Natural killer cell (primary cell): ENCODE measurements around the gene IGSF9. TPM values are rescaled to one million over a fixed set of nuclear protein-coding genes. Genes with fewer than 3 reads are reported as not detected.

Experiments
- total RNA-seq, 4 donors: library from RNA; stranded (reverse); fragments of 120-200 nt in 1 of 4; gene quantifications; one replicate each; pipeline versions ENCODE4 v1.2.3 to v1.2.4, GENCODE V29; 2013 to 2022

IGSF9 gene
- total RNA-seq, 3 donors from 2014 or later (not counting 1 experiment from before 2014, with no cell fraction given), result not detected

Other genes starting within 250 kb of the IGSF9 start
- gene CRP, start 231.0 kb downstream of the IGSF9 start, total RNA-seq, result not detected
- 10 to 100 TPM; 18.6 to 22.1 (median 21.1) TPM for gene DUSP23, start 164.7 kb downstream of the IGSF9 start, total RNA-seq
- gene FCRL6, start 143.3 kb downstream of the IGSF9 start, total RNA-seq, result 100 to 1,000 TPM; 138 to 309 (median 298) TPM
- 1 to 10 TPM in 2 of 3 donors, under 1 TPM in 1; 0.64 to 4.4 (median 2.8) TPM for gene SLAMF8, start 118.7 kb downstream of the IGSF9 start, total RNA-seq
- gene VSIG8, start 83.0 kb downstream of the IGSF9 start, total RNA-seq, result not detected
- gene CFAP45, start 45.4 kb downstream of the IGSF9 start, total RNA-seq, result 1 to 10 TPM; 1.3 to 5.0 (median 1.6) TPM
- 100 to 1,000 TPM; 344 to 394 (median 358) TPM for gene TAGLN2, start 20.1 kb downstream of the IGSF9 start, total RNA-seq
- not detected for gene SLAMF9, start 8.6 kb upstream of the IGSF9 start, total RNA-seq
- gene PIGM, start 86.4 kb upstream of the IGSF9 start, total RNA-seq, result 1 to 10 TPM; 3.8 to 5.1 (median 3.9) TPM
- gene KCNJ10, start 124.5 kb upstream of the IGSF9 start, total RNA-seq, result not detected
- not detected for gene KCNJ9, start 135.9 kb upstream of the IGSF9 start, total RNA-seq
- 10 to 100 TPM; 26.3 to 35.3 (median 32.1) TPM for gene IGSF8, start 153.0 kb upstream of the IGSF9 start, total RNA-seq
- not detected for gene ATP1A2, start 170.1 kb upstream of the IGSF9 start, total RNA-seq
- not detected for gene ATP1A4, start 206.0 kb upstream of the IGSF9 start, total RNA-seq
- gene CASQ1, start 245.0 kb upstream of the IGSF9 start, total RNA-seq, result not detected